ENCODE results near the gene WDR33. TPM values are rescaled to one million over a fixed set of nuclear protein-coding genes. Genes with fewer than 3 reads are reported as not detected.
"Not testable (repeated sequence)": the region's sequence is repeated elsewhere in the genome, so short reads cannot be mapped to it uniquely, and the experiment has no call there.

The WDR33 gene
- total and polyA plus RNA-seq, 12 donors: 13.8 to 59.8 (median 42.1) TPM

DNA sequence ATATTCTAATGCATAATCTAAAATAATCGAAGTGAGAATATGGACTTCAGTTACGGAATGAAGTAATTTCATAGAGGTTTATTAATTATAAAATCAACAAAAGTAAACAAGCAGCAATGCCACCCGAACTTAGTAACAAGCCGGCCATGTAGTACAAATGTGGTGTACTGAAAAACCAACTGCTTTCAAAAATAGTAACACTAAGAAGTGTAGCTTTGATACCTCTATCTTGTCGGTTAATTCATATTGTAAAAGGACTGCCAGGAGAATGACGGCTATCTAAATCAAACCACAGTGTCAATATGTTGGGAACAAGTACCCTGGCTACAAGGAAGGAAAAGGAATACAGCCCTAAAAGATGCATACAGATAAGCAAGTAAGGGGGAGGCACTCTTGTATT lies 48.5 kb downstream of the WDR33 start:
- intact Hi-C loops (cut with DNase I): no loop called here
- peaks cover 0 to 60% of the 10 kb centered on the region in 2 donors for H3K36me3 ChIP-seq (replicated peaks in 1 of 2)

DNA sequence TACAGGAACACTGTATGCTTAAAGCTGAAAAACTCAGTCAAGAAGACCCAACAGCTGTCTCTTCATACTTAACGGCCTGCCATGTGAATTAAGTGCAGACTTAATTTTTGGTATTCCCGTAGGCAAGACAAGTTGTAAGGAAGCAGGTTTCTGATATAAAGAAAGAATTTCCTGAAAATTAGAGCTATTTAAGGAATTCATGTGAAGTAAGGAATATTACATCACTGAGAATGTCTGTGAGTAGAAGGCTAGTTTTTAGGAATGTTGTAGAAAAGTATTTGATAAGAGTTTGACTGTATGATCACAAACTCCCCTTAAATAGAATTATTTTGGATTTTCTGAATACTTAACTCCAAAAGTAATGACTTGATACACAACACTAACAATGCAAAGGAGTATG lies 51.0 kb downstream of the WDR33 start:
- Histone ChIP-seq H3K27me3 (no peaks in the 10 kb centered on the region), H3K36me3 (replicated peaks in 1 of 2) (peaks cover 0 to 42% of the 10 kb centered on the region in 2 donors), H3K27ac (no peak overlapping the region), H3K4me3 (no peak overlapping the region), H3K4me1 (replicated peaks in 1 of 2) (no peaks in the 10 kb centered on the region), H3K9me3 (replicated peaks in 1 of 3) (no peaks in the 10 kb centered on the region)
- no peak for TF ChIP-seq POLR2A (IDR thresholded peaks at IDR 0.05)
- TF ChIP-seq, protein P1, sequence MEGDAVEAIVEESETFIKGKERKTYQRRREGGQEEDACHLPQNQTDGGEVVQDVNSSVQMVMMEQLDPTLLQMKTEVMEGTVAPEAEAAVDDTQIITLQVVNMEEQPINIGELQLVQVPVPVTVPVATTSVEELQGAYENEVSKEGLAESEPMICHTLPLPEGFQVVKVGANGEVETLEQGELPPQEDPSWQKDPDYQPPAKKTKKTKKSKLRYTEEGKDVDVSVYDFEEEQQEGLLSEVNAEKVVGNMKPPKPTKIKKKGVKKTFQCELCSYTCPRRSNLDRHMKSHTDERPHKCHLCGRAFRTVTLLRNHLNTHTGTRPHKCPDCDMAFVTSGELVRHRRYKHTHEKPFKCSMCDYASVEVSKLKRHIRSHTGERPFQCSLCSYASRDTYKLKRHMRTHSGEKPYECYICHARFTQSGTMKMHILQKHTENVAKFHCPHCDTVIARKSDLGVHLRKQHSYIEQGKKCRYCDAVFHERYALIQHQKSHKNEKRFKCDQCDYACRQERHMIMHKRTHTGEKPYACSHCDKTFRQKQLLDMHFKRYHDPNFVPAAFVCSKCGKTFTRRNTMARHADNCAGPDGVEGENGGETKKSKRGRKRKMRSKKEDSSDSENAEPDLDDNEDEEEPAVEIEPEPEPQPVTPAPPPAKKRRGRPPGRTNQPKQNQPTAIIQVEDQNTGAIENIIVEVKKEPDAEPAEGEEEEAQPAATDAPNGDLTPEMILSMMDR (IDR thresholded peaks at IDR 0.05): no peak
- intact Hi-C loops (cut with DNase I): no loop called here
- WGBS, 4 donors: 91 to 99% (median 97%) methylated on average over 2 of the region's 2 CpGs
- DNase-seq: no peak

More for the DNA sequence above, 48.5 kb downstream of the WDR33 start:
- no peaks in the 10 kb centered on the region for H3K27me3 ChIP-seq
- no peaks in the 10 kb centered on the region for H3K4me1 ChIP-seq (replicated peaks in 1 of 2)
- no peak for TF ChIP-seq POLR2A (IDR thresholded peaks at IDR 0.05)
- TF ChIP-seq, protein P1 (IDR thresholded peaks at IDR 0.05): no peak
- H3K9me3 ChIP-seq (replicated peaks in 1 of 3): no peaks in the 10 kb centered on the region
- no peak overlapping the region for H3K4me3 ChIP-seq
- 92 to 98% (median 96%) methylated on average over 6 of the region's 6 CpGs for WGBS, 4 donors
- DNase-seq: no peak
- no peak overlapping the region for H3K27ac ChIP-seq

DNA sequence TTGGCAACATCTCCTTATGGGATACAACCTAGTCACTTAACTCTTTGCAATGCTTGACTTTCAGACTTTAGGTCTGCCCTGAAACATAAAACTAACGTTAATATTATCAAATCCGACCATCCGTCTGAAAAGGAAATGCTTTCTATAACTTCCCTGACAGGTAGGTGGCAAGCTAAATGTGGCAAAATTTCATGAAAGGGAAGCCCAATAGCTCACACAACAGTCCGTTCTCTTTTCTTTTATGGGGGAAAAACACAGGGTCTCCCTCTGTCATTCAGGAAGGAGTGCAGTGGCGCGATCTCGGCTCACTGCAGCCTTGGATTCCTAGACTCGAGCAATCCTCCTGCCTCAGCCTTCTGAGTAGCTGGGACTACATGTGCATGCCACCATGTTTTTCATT lies 56.8 kb downstream of the WDR33 start:
- Histone ChIP-seq H3K9me3 (replicated peaks in 1 of 3) (no peaks in the 10 kb centered on the region), H3K27ac (no peak overlapping the region), H3K4me3 (no peak overlapping the region), H3K27me3 (no peaks in the 10 kb centered on the region), H3K36me3 (replicated peaks in 1 of 2) (no peaks in the 10 kb centered on the region), H3K4me1 (replicated peaks in 1 of 2) (no peaks in the 10 kb centered on the region)
- TF ChIP-seq, protein P1 (IDR thresholded peaks at IDR 0.05): no peak
- no peak for TF ChIP-seq POLR2A (IDR thresholded peaks at IDR 0.05)
- intact Hi-C loops (cut with DNase I): no loop called here
- 89 to 93% (median 91%) methylated on average over 8 of the region's 8 CpGs for WGBS, 4 donors
- DNase-seq: no peak

DNA sequence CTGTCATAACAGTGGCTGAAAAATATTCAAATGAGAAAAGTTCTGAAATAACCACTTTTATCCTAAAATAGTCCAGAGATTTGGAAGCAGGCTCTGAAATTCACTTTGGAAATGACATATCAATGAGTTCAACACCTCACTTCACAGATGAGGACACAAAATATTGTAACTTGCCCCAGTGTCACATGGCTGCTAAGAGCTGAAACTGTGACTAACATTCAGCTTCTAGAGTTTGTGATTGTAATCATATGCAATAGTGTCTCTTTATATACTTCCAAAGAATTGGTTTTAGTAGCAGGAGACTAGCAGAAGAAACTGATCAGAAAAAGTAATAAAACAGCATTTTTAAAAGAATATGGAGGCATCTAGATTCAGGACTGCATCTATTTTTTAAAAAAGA lies 57.6 kb downstream of the WDR33 start:
- DNase-seq: no peak
- Histone ChIP-seq H3K27me3 (no peaks in the 10 kb centered on the region), H3K27ac (no peak overlapping the region), H3K4me3 (no peak overlapping the region), H3K36me3 (replicated peaks in 1 of 2) (peaks cover 0 to under 1% of the 10 kb centered on the region in 2 donors), H3K9me3 (replicated peaks in 1 of 3) (no peaks in the 10 kb centered on the region), H3K4me1 (replicated peaks in 1 of 2) (no peaks in the 10 kb centered on the region)
- intact Hi-C loops (cut with DNase I): no loop called here
- TF ChIP-seq, protein P1 (IDR thresholded peaks at IDR 0.05): no peak
- no peak for TF ChIP-seq POLR2A (IDR thresholded peaks at IDR 0.05)

DNA sequence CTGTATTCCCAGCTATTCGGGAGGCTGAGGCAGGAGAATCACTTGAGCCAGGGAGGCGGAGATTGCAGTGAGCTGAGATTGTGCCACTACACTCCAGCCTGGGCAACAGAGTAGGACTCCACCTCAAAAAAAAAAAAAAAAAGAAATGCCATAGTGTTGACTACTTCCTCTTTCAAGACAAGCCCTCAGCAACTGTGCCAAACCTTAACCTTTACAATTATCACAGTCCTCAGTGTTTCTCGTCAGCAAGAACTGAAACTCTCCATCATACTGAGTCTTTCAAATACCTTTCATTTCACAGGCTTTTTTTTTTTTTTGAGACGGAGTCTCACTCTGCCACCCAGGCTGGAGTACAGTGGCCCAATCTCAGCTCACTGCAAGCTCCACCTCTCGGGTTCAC lies 61.4 kb downstream of the WDR33 start:
- H3K27ac ChIP-seq; H3K4me1 ChIP-seq (replicated peaks in 1 of 2); intact Hi-C loops (cut with DNase I); DNase-seq; H3K9me3 ChIP-seq (replicated peaks in 1 of 3); H3K4me3 ChIP-seq; H3K27me3 ChIP-seq; H3K36me3 ChIP-seq (replicated peaks in 1 of 2): not testable (repeated sequence)
- WGBS, 4 donors: 75 to 83% (median 81%) methylated on average over 5 of the region's 5 CpGs
